H1 (cell line): ENCODE data around the gene PRRX2. TPM values are rescaled to one million over a fixed set of nuclear protein-coding genes. Genes with fewer than 3 reads are reported as not detected.

Source experiments
- CTCF ChIA-PET: fragments of 300-600 bp; sonication (Branson Sonifier 250); formaldehyde crosslinking; loops from one replicate; lab custom pipeline; 2021; ENCODE audit not compliant: partially characterized antibody; lab: Charles Lee
- POLR2A ChIA-PET: fragments of 300-600 bp; sonication (Branson Sonifier 250); formaldehyde crosslinking; loops from one replicate; lab custom pipeline; 2021; ENCODE audit warnings: inconsistent platforms; ENCODE audit not compliant: partially characterized antibody; lab: Charles Lee
- DNase-seq, 2 experiments: peaks; one replicate each; pipeline versions ENCODE4 v3.0.0 to v3.0.0-alpha.2; 2010 to 2022; ENCODE audit warnings: low spot score in 2 of 2, low read depth in 1 of 2, mixed read lengths in 1 of 2
- FAIRE-seq: peaks from 2 replicates; lab custom pipeline; 2011; peaks lifted over from hg19 to GRCh38; lab: Jason Lieb, UNC
- H2AFZ ChIP-seq: 2 replicates; pipeline ENCODE4 v1.8.1; 2012; ENCODE audit warnings: low read length, inconsistent platforms
- H2AK5ac ChIP-seq: 2 replicates; pipeline ENCODE4 v1.6.1; 2013; ENCODE audit warnings: low read depth, low read length
- H2BK120ac ChIP-seq: replicated peaks from 2 replicates; pipeline ENCODE3; 2013; ENCODE audit warnings: low read depth, low read length, inconsistent platforms
- H2BK12ac ChIP-seq: 2 replicates; pipeline ENCODE4 v1.6.1; 2013; ENCODE audit warnings: low read depth, low read length
- H2BK15ac ChIP-seq: 2 replicates; pipeline ENCODE4 v1.6.1; 2013; ENCODE audit warnings: low read length
- H2BK20ac ChIP-seq: 2 replicates; pipeline ENCODE4 v1.6.1; 2013; ENCODE audit warnings: low read length
- H2BK5ac ChIP-seq: 2 replicates; pipeline ENCODE4 v1.6.1; 2013; ENCODE audit warnings: low read depth, low read length
- H3K14ac ChIP-seq: 2 replicates; pipeline ENCODE4 v1.6.1; 2013; ENCODE audit warnings: inconsistent platforms; ENCODE audit not compliant: insufficient read length
- H3K18ac ChIP-seq: 2 replicates; pipeline ENCODE4 v1.6.1; 2013; ENCODE audit warnings: low read length; ENCODE audit errors: extremely low read depth
- H3K23ac ChIP-seq: 2 replicates; pipeline ENCODE4 v1.6.1; 2013; ENCODE audit warnings: inconsistent platforms; ENCODE audit not compliant: insufficient read length
- H3K23me2 ChIP-seq: 2 replicates; pipeline ENCODE4 v1.6.1; 2013; ENCODE audit warnings: low read depth, low read length
- H3K27ac ChIP-seq: 2 replicates; pipeline ENCODE4 v1.6.1; 2011; ENCODE audit warnings: low read depth, low read length, inconsistent platforms
- H3K27me3 ChIP-seq, 4 experiments: replicated peaks in 1 of 4; 1 replicate in 1 of 4; 2 replicates in 3 of 4; pipeline versions ENCODE4 v1.6.1 to v1.8.1; 2011 to 2013; ENCODE audit warnings: low read length in 3 of 4, mild to moderate bottlenecking in 3 of 4, inconsistent platforms in 2 of 4, mixed read lengths in 2 of 4, moderate library complexity in 1 of 4; ENCODE audit not compliant: control insufficient read depth in 3 of 4, insufficient read depth in 3 of 4; ENCODE audit errors: extremely low read depth in 1 of 4
- H3K36me3 ChIP-seq, 4 experiments: 2 replicates each; pipeline versions ENCODE4 v1.6.1 to v1.8.1; 2011 to 2013; ENCODE audit warnings: mild to moderate bottlenecking in 4 of 4, low read length in 3 of 4, moderate library complexity in 2 of 4, control low read depth in 1 of 4, inconsistent platforms in 1 of 4; ENCODE audit not compliant: insufficient read depth in 4 of 4, control insufficient read depth in 2 of 4
- H3K4ac ChIP-seq: replicated peaks from 2 replicates; pipeline ENCODE3; 2013; ENCODE audit warnings: low read length, low read depth, mixed read lengths, inconsistent platforms; ENCODE audit not compliant: insufficient read length
- H3K4me1 ChIP-seq, 4 experiments: replicated peaks in 1 of 4; 1 replicate in 1 of 4; 2 replicates in 3 of 4; pipeline versions ENCODE4 v1.6.1 to v1.8.1; 2011 to 2013; ENCODE audit warnings: low read length in 3 of 4, inconsistent platforms in 2 of 4, mixed read lengths in 1 of 4; ENCODE audit not compliant: insufficient read depth in 4 of 4, control insufficient read depth in 3 of 4
- H3K4me2 ChIP-seq, 2 experiments: 2 replicates each; pipeline versions ENCODE4 v1.6.1 to v1.8.1; 2011 to 2013; ENCODE audit warnings: low read depth in 2 of 2, low read length in 2 of 2, control low read depth in 1 of 2, inconsistent platforms in 1 of 2, mild to moderate bottlenecking in 1 of 2; ENCODE audit not compliant: insufficient read depth in 1 of 2
- H3K4me3 ChIP-seq, 4 experiments: fragments of 200-600, 300-600 bp in 1 of 4; sonication (generic), shearing (Covaris generic), sonication (Bioruptor Twin) in 1 of 4; 2 replicates each; pipeline versions ENCODE4 v1.5.1 to v1.8.1; 2011 to 2016; ENCODE audit warnings: low read length in 4 of 4, low read depth in 3 of 4, control low read depth in 2 of 4, inconsistent platforms in 2 of 4, mild to moderate bottlenecking in 2 of 4, mixed read lengths in 1 of 4, moderate library complexity in 1 of 4; ENCODE audit not compliant: insufficient read depth in 2 of 4; ENCODE audit errors: extremely low read depth in 1 of 4
- H3K56ac ChIP-seq: replicated peaks from 2 replicates; pipeline ENCODE3; 2013; ENCODE audit warnings: low read depth, mild to moderate bottlenecking, mixed read lengths, low read length, inconsistent platforms; ENCODE audit not compliant: insufficient read length
- H3K79me1 ChIP-seq: 2 replicates; pipeline ENCODE4 v1.6.1; 2013; ENCODE audit warnings: low read depth, low read length, control low read depth
- H3K79me2 ChIP-seq, 2 experiments: 2 replicates each; pipeline versions ENCODE4 v1.6.1 to v1.8.1; 2012 to 2013; ENCODE audit warnings: low read length in 2 of 2, mild to moderate bottlenecking in 2 of 2, inconsistent platforms in 1 of 2; ENCODE audit not compliant: insufficient read depth in 2 of 2, control insufficient read depth in 1 of 2
- H3K9ac ChIP-seq, 4 experiments: replicated peaks in 1 of 4; 1 replicate in 1 of 4; 2 replicates in 3 of 4; pipeline versions ENCODE4 v1.6.1 to v1.8.1; 2011 to 2013; ENCODE audit warnings: low read depth in 3 of 4, low read length in 3 of 4, control low read depth in 2 of 4, mild to moderate bottlenecking in 2 of 4, moderate library complexity in 2 of 4, inconsistent platforms in 1 of 4; ENCODE audit errors: extremely low read depth in 1 of 4
- H3K9me3 ChIP-seq, 2 experiments: 2 replicates each; pipeline versions ENCODE4 v1.6.1 to v1.8.1; 2012 to 2013; ENCODE audit warnings: mild to moderate bottlenecking in 2 of 2, moderate library complexity in 2 of 2, control low read depth in 1 of 2, inconsistent platforms in 1 of 2, low read depth in 1 of 2, low read length in 1 of 2, mixed read lengths in 1 of 2; ENCODE audit not compliant: insufficient read depth in 2 of 2
- H4K20me1 ChIP-seq, 2 experiments: replicated peaks in 1 of 2; 2 replicates each; pipeline versions ENCODE3 to v1.8.1; 2011 to 2013; ENCODE audit warnings: inconsistent platforms in 2 of 2, low read length in 2 of 2, mild to moderate bottlenecking in 1 of 2; ENCODE audit not compliant: insufficient read depth in 2 of 2, control insufficient read depth in 1 of 2
- H4K5ac ChIP-seq: 2 replicates; pipeline ENCODE4 v1.6.1; 2013; ENCODE audit warnings: low read length, low read depth, mixed read lengths, inconsistent platforms; ENCODE audit not compliant: insufficient read length
- H4K8ac ChIP-seq: 2 replicates; pipeline ENCODE4 v1.8.0; 2013; ENCODE audit warnings: mild to moderate bottlenecking, moderate library complexity, low read length, inconsistent platforms; ENCODE audit not compliant: insufficient read depth; ENCODE audit errors: extremely low read depth
- H4K91ac ChIP-seq: replicated peaks from 2 replicates; pipeline ENCODE3; 2013; ENCODE audit warnings: low read length, mixed read lengths, inconsistent platforms; ENCODE audit not compliant: insufficient read length
- CBX5 ChIP-seq: fragments of 300-800, 300-1000 bp; sonication (generic); IDR thresholded peaks from 2 replicates; pipeline ENCODE4 v1.7.1; 2016; ENCODE audit warnings: antibody characterized with exemption, low read length, low read depth
- HDAC6 ChIP-seq: IDR thresholded peaks from one replicate; pipeline ENCODE4 v1.7.1; 2012; ENCODE audit warnings: low read depth, mild to moderate bottlenecking, inconsistent platforms, low read length, moderate library complexity
- MAFK ChIP-seq: IDR thresholded peaks from 2 replicates; pipeline ENCODE4 v1.6.1; 2012; ENCODE audit warnings: low read depth, mild to moderate bottlenecking, improper control_type of control experiment, low read length
- NANOG ChIP-seq: IDR thresholded peaks from 2 replicates; pipeline ENCODE4 v1.6.1; 2011; ENCODE audit warnings: low read length, low read depth, mild to moderate bottlenecking, inconsistent platforms; ENCODE audit not compliant: insufficient read depth, poor library complexity, severe bottlenecking
- TEAD4 ChIP-seq: IDR thresholded peaks from 2 replicates; pipeline ENCODE4 v1.6.1; 2012; ENCODE audit warnings: low read depth, low read length, inconsistent platforms, mixed read lengths
- WGBS, 2 experiments: shearing (Covaris generic) in 1 of 2; methylation state at CpG; one replicate each; pipeline versions ENCODE4 v1.1.6 to v1.1.7; 2013 to 2015; ENCODE audit warnings: low lambda C conversion rate in 2 of 2, mixed read lengths in 2 of 2, inconsistent platforms in 1 of 2, low coverage in 1 of 2, missing lambda C conversion rate in 1 of 2; ENCODE audit not compliant: insufficient replicate concordance in 2 of 2, insufficient coverage in 1 of 2, insufficient read length in 1 of 2; ENCODE audit errors: extremely low coverage in 1 of 2, missing lambda C conversion rate in 1 of 2; 5-methylcytosine and 5-hydroxymethylcytosine counted together
- polyA plus RNA-seq, 7 experiments: library from polyadenylated mRNA; depleted of rRNA in 3 of 7; stranded (reverse) in 5 of 7; unstranded in 2 of 7; fragments of >200 nt in 5 of 7; fragments of 200-250 nt in 2 of 7; gene quantifications; 1 replicate in 5 of 7; 2 replicates in 1 of 7; 4 replicates in 1 of 7; pipeline versions ENCODE4 v1.2.1 to v1.2.3, GENCODE V29; 2011 to 2013; ENCODE audit warnings: missing spikeins in 2 of 7, mixed read lengths in 2 of 7
- total RNA-seq: library from RNA; stranded (reverse); fragmentation: NEBNext Ultra II Directional; extraction: Animal tissue kit (Norgen Biotek cat#: 25700); gene quantifications from 2 replicates; pipeline ENCODE4 v1.2.1, GENCODE V29; 2021
- TF ChIP-seq, protein P1 (sequence below), 3 experiments: IDR thresholded peaks; 1 replicate in 2 of 3; 2 replicates in 1 of 3; pipeline versions ENCODE4 v1.5.1 to v1.6.1; 2011; ENCODE audit warnings: low read length in 3 of 3, mild to moderate bottlenecking in 3 of 3, inconsistent platforms in 2 of 3, low read depth in 1 of 3, moderate library complexity in 1 of 3; ENCODE audit not compliant: insufficient read depth in 1 of 3; ENCODE audit errors: control extremely low read depth in 1 of 3

Gene PRRX2
- total and polyA plus RNA-seq, 2 of the 8 experiments (the other 6 are each of a cell fraction or from before 2014, with no cell fraction given), result 5.8 to 9.2 TPM

GRCh38 chr9:129676975-129677374 is 11.5 kb downstream of the PRRX2 start:
- Histone ChIP-seq H3K18ac (no peak overlapping the region), H3K9me3 (no peaks in the 10 kb centered on the region), H2BK20ac (no peak overlapping the region), H4K8ac (no peak overlapping the region; the same call in 1 of the 2 replicates), H3K4me2 (no peak overlapping the region), H3K14ac (no peak overlapping the region), H3K27ac (no peak overlapping the region), H2AK5ac (no peak overlapping the region), H4K5ac (no peak overlapping the region), H4K91ac (no peak overlapping the region), H3K23ac (no peak overlapping the region), H2BK15ac (no peak overlapping the region), H3K56ac (no peak overlapping the region), H2BK5ac (no peak overlapping the region), H3K36me3 (no peaks in the 10 kb centered on the region), H4K20me1 (no peaks in the 10 kb centered on the region), H2BK120ac (no peak overlapping the region), H2BK12ac (0 out of 2 replicates have a peak overlapping the region, but pooled peaks have one; percentile 3), H3K79me2 (no peaks in the 10 kb centered on the region), H3K23me2 (no peaks in the 10 kb centered on the region), H3K79me1 (no peaks in the 10 kb centered on the region), H3K9ac (no peak overlapping the region), H3K27me3 (no peaks in the 10 kb centered on the region; a peak in 2 of 7 replicates), H2AFZ (no peak overlapping the region), H3K4ac (no peak overlapping the region), H3K4me1 (peaks cover 0 to 2% (median 0%) of the 10 kb centered on the region in 4 experiments; a peak in 3 of 7 replicates), H3K4me3 (no peak overlapping the region)
- CTCF ChIA-PET, result interaction anchor here (0.9 to 1.9 kb wide), 9 partner anchors 10 to 75 kb away, joined by 3 to 9 read pairs (median 3); no protein-coding TSS in a partner anchor
- POLR2A ChIA-PET, result no interaction called here
- TF ChIP-seq CBX5 (no peak), MAFK (no peak), NANOG (no peak), HDAC6 (no peak), TEAD4 (no peak)
- TF ChIP-seq, protein P1, sequence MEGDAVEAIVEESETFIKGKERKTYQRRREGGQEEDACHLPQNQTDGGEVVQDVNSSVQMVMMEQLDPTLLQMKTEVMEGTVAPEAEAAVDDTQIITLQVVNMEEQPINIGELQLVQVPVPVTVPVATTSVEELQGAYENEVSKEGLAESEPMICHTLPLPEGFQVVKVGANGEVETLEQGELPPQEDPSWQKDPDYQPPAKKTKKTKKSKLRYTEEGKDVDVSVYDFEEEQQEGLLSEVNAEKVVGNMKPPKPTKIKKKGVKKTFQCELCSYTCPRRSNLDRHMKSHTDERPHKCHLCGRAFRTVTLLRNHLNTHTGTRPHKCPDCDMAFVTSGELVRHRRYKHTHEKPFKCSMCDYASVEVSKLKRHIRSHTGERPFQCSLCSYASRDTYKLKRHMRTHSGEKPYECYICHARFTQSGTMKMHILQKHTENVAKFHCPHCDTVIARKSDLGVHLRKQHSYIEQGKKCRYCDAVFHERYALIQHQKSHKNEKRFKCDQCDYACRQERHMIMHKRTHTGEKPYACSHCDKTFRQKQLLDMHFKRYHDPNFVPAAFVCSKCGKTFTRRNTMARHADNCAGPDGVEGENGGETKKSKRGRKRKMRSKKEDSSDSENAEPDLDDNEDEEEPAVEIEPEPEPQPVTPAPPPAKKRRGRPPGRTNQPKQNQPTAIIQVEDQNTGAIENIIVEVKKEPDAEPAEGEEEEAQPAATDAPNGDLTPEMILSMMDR (IDR thresholded peaks at IDR 0.05; ENCODE audit: control extremely low read depth in 1 of 3, insufficient read depth in 1 of 3, low read depth in 1 of 3, low read length in 3 of 3), result peak in 1 of 3 experiments; percentile 10; a peak in 1 of 4 replicates
- DNase-seq (peak in 1 of 2 experiments; percentile 48), FAIRE-seq (no peak)
- WGBS, 2 experiments, result 79% methylated on average over 12 of the region's 12 CpGs; no CpG with 5 or more reads in 1 of the 2 experiments
